Measurements from ENCODE around the gene MYO1B.
"Not testable (repeated sequence)": the region's sequence is repeated elsewhere in the genome, so short reads cannot be mapped to it uniquely, and the experiment has no call there.

The MYO1B gene

DNA sequence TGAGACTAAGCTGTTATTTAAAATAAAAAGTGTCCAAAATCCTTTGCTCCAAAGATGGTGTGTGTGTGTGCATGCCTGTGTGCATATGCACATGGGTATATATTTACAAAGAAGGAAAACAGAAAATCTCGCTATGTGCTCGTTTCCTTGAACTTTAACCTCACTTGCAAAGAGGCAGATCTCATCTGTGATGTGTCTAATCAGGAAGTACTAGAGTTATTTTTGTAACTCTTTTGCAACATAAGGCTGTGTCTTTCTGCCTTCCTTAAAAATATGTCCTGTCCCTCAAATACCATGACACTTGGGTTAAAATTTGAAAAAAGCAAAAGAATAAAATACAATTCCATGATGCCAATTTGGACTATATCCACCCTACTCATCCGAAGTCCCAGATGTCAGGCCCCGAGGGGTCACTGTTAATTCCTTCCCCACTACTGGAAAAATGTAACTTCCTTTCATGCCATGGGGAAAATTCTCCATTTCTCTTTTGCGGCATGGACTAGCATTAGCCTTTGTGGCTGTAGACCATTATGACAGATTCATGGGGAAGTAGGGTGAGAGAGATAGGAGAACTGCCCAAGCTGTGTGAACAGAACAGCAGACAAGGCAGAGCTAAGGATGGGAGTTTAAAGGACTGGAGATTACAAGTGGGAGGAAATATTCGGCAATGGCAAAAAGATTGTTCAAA, 191.3 kb downstream of the MYO1B start:
- no peak overlapping the region for H3K4me3 ChIP-seq (ENCODE audit: low read length)
- H3K9me3 ChIP-seq (ENCODE audit: control insufficient read depth, low read length), result no peaks in the 10 kb centered on the region
- peaks cover 9% of the 10 kb centered on the region for H3K4me1 ChIP-seq (ENCODE audit: control insufficient read depth, insufficient read depth, low read length)
- DNase-seq (ENCODE audit: low read depth), result no peak
- no peaks in the 10 kb centered on the region for H3K36me3 ChIP-seq (ENCODE audit: control insufficient read depth, insufficient read depth, low read length, severe bottlenecking)
- no peaks in the 10 kb centered on the region for H3K27me3 ChIP-seq (replicated peaks; ENCODE audit: control insufficient read depth, insufficient read depth, low read length)
- peak overlapping the region; percentile 21 for H3K9ac ChIP-seq (ENCODE audit: low read length)

DNA sequence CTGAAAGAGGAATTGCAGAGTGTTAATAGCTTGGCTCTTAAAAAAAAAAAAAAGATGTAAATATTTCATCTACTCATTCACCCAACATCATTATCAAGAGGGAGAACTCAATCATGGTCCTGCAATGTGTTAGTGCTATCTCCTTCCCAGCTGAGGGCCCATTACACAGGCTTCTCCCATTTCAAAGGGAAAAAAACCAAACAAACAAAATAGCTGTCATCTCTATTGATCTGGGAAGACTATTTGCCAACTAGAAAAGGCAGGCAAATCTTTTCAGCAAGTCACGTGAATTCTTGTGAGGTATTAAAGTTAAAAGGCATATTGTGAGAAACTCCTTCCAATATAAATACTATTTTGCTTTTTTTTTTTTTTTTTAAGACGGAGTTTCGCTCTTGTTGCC, 194.3 kb downstream of the MYO1B start:
- peaks cover 17% of the 10 kb centered on the region for H3K4me1 ChIP-seq (ENCODE audit: control insufficient read depth, insufficient read depth, low read length)
- no peaks in the 10 kb centered on the region for H3K36me3 ChIP-seq (ENCODE audit: control insufficient read depth, insufficient read depth, low read length, severe bottlenecking)
- no peak for DNase-seq (ENCODE audit: low read depth)
- H3K9ac ChIP-seq (ENCODE audit: low read length), result no peak overlapping the region
- H3K4me3 ChIP-seq (ENCODE audit: low read length), result no peak overlapping the region
- H3K9me3 ChIP-seq (ENCODE audit: control insufficient read depth, low read length), result no peaks in the 10 kb centered on the region
- no peaks in the 10 kb centered on the region for H3K27me3 ChIP-seq (replicated peaks; ENCODE audit: control insufficient read depth, insufficient read depth, low read length)

DNA sequence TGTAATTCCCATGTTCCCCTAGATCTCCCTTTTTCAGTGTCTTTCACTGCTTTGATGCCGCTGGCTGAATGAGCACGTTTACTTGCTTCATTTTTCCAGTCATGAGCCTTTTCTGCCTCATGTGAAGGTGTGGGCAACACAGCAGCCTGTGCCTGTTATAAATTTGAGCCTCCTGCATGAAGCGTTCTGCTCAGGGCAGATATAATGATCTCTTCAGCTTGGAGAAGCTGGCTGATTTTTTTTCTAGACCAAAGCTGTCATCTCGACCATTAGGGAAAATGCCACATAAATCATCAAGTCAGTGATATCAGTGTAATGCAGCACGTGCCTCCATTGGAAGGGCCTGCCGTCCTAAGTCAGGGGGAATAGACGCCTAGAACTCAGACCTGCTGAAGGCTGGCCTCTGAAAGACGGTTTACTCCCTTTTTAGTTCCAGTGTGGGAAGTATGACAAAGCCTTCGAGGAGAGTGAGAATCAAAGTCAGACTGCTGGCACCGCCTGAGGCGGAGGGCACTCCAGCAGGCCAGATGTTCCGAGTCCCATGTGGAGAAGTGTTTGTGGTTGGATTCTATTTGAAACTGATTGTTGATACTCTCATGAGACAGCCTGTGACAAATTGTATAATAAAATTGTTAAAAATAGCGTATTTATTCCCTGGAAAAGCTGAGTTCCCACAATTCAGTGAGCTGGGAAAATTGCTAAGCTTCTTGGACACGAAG, 196.5 kb downstream of the MYO1B start:
- no peaks in the 10 kb centered on the region for H3K9me3 ChIP-seq (ENCODE audit: control insufficient read depth, low read length)
- no peaks in the 10 kb centered on the region for H3K36me3 ChIP-seq (ENCODE audit: control insufficient read depth, insufficient read depth, low read length, severe bottlenecking)
- H3K27me3 ChIP-seq (replicated peaks; ENCODE audit: control insufficient read depth, insufficient read depth, low read length), result no peaks in the 10 kb centered on the region
- no peak overlapping the region for H3K9ac ChIP-seq (ENCODE audit: low read length)
- peaks cover 12% of the 10 kb centered on the region for H3K4me1 ChIP-seq (ENCODE audit: control insufficient read depth, insufficient read depth, low read length)
- peak overlapping the region; percentile 9 for H3K4me3 ChIP-seq (ENCODE audit: low read length)
- DNase-seq (ENCODE audit: low read depth), result peak; percentile 12

DNA sequence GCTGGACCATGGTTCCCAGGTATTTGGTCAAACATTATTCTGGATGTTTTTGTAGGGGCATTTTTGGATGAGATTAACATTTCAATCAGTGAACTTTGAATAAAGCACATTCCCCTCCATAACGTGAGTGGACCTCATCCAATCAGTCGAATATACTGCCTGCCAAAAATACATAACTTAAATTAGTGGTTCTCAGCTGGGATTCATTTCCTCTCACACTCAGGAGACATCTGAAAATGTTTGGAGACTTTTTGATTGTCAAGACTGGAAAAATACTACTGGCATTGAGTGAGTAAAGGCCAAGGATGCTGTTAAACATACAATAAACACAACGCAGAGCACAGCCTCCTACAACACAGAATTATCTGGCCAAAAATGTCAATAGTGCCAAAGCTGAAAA, 198.2 kb downstream of the MYO1B start:
- Histone ChIP-seq H3K9ac (ENCODE audit: low read length) (no peak overlapping the region), H3K4me3 (ENCODE audit: low read length) (no peak overlapping the region)
- no peak for DNase-seq (ENCODE audit: low read depth)

DNA sequence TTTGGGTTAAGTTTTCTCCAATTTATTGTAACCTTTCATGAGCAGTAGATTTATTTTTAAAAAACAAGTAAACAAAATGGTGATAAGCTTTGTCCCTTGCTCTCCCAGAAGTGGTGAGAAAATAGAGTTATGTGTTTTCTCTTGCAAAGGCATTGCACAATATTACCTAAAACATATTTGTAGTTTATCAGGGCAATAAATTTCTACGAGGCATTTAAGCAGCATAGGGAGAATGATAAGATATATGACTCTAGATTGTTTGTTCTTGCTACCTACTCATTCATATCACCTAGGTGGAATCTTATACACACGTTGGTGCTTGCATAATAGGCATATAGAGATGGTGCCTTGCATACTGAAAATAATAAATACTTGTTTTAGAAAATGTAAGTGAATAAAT, 201.7 kb downstream of the MYO1B start:
- H3K4me1 ChIP-seq (ENCODE audit: control insufficient read depth, insufficient read depth, low read length), result peaks cover 5% of the 10 kb centered on the region
- no peaks in the 10 kb centered on the region for H3K9me3 ChIP-seq (ENCODE audit: control insufficient read depth, low read length)
- no peak overlapping the region for H3K9ac ChIP-seq (ENCODE audit: low read length)
- no peaks in the 10 kb centered on the region for H3K36me3 ChIP-seq (ENCODE audit: control insufficient read depth, insufficient read depth, low read length, severe bottlenecking)
- no peak overlapping the region for H3K4me3 ChIP-seq (ENCODE audit: low read length)
- no peaks in the 10 kb centered on the region for H3K27me3 ChIP-seq (replicated peaks; ENCODE audit: control insufficient read depth, insufficient read depth, low read length)
- no peak for DNase-seq (ENCODE audit: low read depth)

More for the DNA sequence above, 198.2 kb downstream of the MYO1B start:
- Histone ChIP-seq H3K9me3 (ENCODE audit: control insufficient read depth, low read length) (no peaks in the 10 kb centered on the region), H3K27me3 (replicated peaks; ENCODE audit: control insufficient read depth, insufficient read depth, low read length) (no peaks in the 10 kb centered on the region), H3K4me1 (ENCODE audit: control insufficient read depth, insufficient read depth, low read length) (peaks cover 11% of the 10 kb centered on the region), H3K36me3 (ENCODE audit: control insufficient read depth, insufficient read depth, low read length, severe bottlenecking) (no peaks in the 10 kb centered on the region)

DNA sequence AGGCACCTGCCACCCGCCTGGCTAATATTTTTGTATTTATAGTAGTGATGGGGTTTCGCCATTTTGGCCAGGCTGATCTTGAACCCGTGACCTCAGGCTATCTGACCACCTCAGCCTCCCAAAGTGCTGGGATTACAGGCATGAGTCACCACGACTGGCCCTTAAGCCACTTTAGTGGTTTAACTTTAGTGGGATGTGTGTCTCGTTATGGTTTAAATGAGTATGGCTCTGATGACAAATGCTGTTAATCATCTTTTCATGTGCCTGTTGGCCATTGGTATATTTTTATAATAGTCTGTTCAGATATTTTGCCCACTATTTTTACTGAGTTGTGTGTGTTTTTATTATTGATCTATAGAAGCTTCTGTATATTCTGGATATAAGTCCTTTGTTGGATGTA, 205.9 kb downstream of the MYO1B start:
- Histone ChIP-seq H3K4me1 (ENCODE audit: control insufficient read depth, insufficient read depth, low read length) (no peaks in the 10 kb centered on the region), H3K4me3 (ENCODE audit: low read length) (no peak overlapping the region)
- no peak for DNase-seq (ENCODE audit: low read depth)

DNA sequence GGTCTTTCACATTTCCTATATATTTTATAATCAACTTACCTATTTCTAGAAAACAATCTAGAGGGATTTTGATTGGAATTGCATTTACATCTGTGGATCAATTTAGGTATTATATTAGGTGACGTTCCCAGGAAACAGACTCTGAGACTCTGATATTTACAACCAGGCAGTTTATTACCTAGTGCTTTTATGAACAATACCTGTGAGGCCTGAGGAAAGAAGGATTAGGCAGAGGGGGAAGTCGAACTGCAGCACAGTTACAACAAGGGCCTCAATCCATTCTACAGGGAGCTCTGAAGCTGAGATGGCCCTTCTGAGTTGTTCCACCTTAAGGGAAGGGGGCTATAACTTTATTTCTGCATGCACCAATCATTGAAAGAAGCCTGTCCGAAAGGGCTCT, 206.9 kb downstream of the MYO1B start:
- H3K4me1 ChIP-seq (ENCODE audit: control insufficient read depth, insufficient read depth, low read length), result no peaks in the 10 kb centered on the region
- no peaks in the 10 kb centered on the region for H3K9me3 ChIP-seq (ENCODE audit: control insufficient read depth, low read length)
- no peak overlapping the region for H3K9ac ChIP-seq (ENCODE audit: low read length)
- DNase-seq (ENCODE audit: low read depth), result no peak
- H3K36me3 ChIP-seq (ENCODE audit: control insufficient read depth, insufficient read depth, low read length, severe bottlenecking), result no peaks in the 10 kb centered on the region
- H3K27me3 ChIP-seq (replicated peaks; ENCODE audit: control insufficient read depth, insufficient read depth, low read length), result no peaks in the 10 kb centered on the region
- no peak overlapping the region for H3K4me3 ChIP-seq (ENCODE audit: low read length)

More for the DNA sequence above, 205.9 kb downstream of the MYO1B start:
- Histone ChIP-seq H3K27me3 (replicated peaks; ENCODE audit: control insufficient read depth, insufficient read depth, low read length) (no peaks in the 10 kb centered on the region), H3K9me3 (ENCODE audit: control insufficient read depth, low read length) (no peaks in the 10 kb centered on the region), H3K9ac (ENCODE audit: low read length) (no peak overlapping the region), H3K36me3 (ENCODE audit: control insufficient read depth, insufficient read depth, low read length, severe bottlenecking) (no peaks in the 10 kb centered on the region)

DNA sequence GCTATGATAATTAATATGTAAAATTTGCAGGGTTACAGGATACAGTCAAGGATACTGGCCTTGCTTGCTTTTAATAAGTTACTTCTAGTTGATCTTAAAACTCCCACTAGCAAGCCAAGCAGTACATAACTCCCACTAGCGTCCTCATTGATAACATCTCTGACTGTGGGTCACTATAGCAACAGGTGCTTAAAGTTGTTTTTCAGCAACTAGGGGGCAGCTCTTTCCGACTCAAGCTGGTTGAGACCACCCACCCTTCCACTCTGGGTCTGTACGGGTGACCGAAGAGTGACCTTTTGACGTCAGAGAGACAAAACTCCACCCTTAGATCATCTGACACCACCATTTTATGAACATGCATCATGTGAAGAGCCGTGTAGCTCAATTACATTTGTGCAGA, 208.6 kb downstream of the MYO1B start:
- DNase-seq (ENCODE audit: low read depth), result no peak
- no peaks in the 10 kb centered on the region for H3K36me3 ChIP-seq (ENCODE audit: control insufficient read depth, insufficient read depth, low read length, severe bottlenecking)
- H3K9me3 ChIP-seq (ENCODE audit: control insufficient read depth, low read length), result no peaks in the 10 kb centered on the region
- H3K9ac ChIP-seq (ENCODE audit: low read length), result no peak overlapping the region
- no peaks in the 10 kb centered on the region for H3K27me3 ChIP-seq (replicated peaks; ENCODE audit: control insufficient read depth, insufficient read depth, low read length)
- H3K4me1 ChIP-seq (ENCODE audit: control insufficient read depth, insufficient read depth, low read length), result no peaks in the 10 kb centered on the region
- no peak overlapping the region for H3K4me3 ChIP-seq (ENCODE audit: low read length)

DNA sequence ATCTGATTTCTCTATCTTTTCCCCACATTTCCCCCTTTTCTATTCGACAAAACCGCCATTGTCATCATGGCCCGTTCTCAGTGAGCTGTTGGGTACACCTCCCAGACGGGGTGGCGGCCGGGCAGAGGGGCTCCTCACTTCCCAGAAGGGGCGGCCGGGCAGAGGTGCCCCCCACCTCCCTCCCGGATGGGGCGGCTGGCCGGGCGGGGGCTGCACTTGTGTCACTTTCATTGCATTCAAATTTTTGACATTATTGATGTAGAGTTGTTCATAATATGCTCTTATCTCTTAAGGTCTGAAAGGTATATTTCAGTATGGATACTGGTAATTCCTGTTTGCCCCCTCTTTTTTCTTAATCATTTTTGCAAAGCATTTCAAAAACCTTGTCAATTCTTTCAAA, 211.3 kb downstream of the MYO1B start:
- not testable (repeated sequence) for H3K9me3 ChIP-seq (ENCODE audit: control insufficient read depth, low read length); H3K4me1 ChIP-seq (ENCODE audit: control insufficient read depth, insufficient read depth, low read length); H3K9ac ChIP-seq (ENCODE audit: low read length); H3K36me3 ChIP-seq (ENCODE audit: control insufficient read depth, insufficient read depth, low read length, severe bottlenecking); H3K27me3 ChIP-seq (replicated peaks; ENCODE audit: control insufficient read depth, insufficient read depth, low read length); DNase-seq (ENCODE audit: low read depth); H3K4me3 ChIP-seq (ENCODE audit: low read length)

DNA sequence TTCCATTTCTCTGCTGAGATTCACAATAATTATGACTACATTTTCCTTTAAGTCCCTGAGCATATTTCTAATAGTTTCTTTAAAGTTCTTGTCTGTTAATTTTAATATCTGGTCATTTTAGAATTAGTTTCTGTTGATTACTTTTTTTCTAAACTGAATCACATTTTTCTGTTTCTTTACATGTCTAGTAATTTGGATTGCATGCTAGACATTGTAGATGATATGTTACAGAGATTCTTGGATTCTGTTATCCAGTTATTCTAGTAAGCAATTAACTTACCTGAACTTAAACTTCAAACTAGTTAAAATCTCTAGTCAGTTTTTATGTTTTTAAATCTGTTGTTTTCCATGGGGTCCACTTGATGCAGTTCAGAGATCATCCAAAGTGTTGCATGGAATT, 214.0 kb downstream of the MYO1B start:
- DNase-seq (ENCODE audit: low read depth), result no peak
- peaks cover 4% of the 10 kb centered on the region for H3K9me3 ChIP-seq (ENCODE audit: control insufficient read depth, low read length)

DNA sequence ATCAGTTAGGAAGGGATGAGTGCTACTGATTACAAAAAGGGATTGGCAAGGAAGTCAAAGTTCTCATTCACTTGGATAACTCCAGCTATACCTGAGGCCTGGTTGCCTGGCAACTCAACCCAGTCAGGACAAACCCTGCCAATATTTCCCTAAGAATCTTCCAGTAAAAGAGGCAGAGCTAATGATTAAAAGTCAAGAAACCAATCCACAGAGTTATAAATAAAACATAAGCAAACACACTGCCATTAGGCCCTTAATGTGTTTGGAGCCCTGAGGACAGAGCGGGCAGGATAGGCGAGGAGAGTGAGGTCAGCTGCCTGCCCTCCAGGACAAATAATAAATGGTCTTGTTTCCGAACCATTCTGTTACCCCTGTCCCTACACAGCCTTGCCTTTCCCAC, 217.2 kb downstream of the MYO1B start:
- no peak for DNase-seq (ENCODE audit: low read depth)
- H3K36me3 ChIP-seq (ENCODE audit: control insufficient read depth, insufficient read depth, low read length, severe bottlenecking), result no peaks in the 10 kb centered on the region
- no peaks in the 10 kb centered on the region for H3K27me3 ChIP-seq (replicated peaks; ENCODE audit: control insufficient read depth, insufficient read depth, low read length)
- no peak overlapping the region for H3K9ac ChIP-seq (ENCODE audit: low read length)
- H3K4me1 ChIP-seq (ENCODE audit: control insufficient read depth, insufficient read depth, low read length), result peaks cover 25% of the 10 kb centered on the region
- peaks cover 4% of the 10 kb centered on the region for H3K9me3 ChIP-seq (ENCODE audit: control insufficient read depth, low read length)
- no peak overlapping the region for H3K4me3 ChIP-seq (ENCODE audit: low read length)

More for the DNA sequence above, 214.0 kb downstream of the MYO1B start:
- Histone ChIP-seq H3K4me3 (ENCODE audit: low read length) (no peak overlapping the region), H3K9ac (ENCODE audit: low read length) (no peak overlapping the region), H3K4me1 (ENCODE audit: control insufficient read depth, insufficient read depth, low read length) (peaks cover 11% of the 10 kb centered on the region), H3K36me3 (ENCODE audit: control insufficient read depth, insufficient read depth, low read length, severe bottlenecking) (no peaks in the 10 kb centered on the region), H3K27me3 (replicated peaks; ENCODE audit: control insufficient read depth, insufficient read depth, low read length) (no peaks in the 10 kb centered on the region)

Measured in adipocyte (in vitro differentiated cells).